Upper lobe of left lung (tissue), 6 donors: ENCODE measurements around the gene RNF146. TPM values are rescaled to one million over a fixed set of nuclear protein-coding genes. Genes with fewer than 3 reads are reported as not detected.
A peak's percentile ranks its signal among the peaks of the same experiment; 100 is the strongest.
"Not testable (repeated sequence)": the region's sequence is repeated elsewhere in the genome, so short reads cannot be mapped to it uniquely, and the experiment has no call there.

Experiments
- ATAC-seq, 2 donors: fragments of 200-7000 bp; cut with Tn5 transposase; one replicate each; pipeline ENCODE4 v1.9.1; 2022; ENCODE audit warnings: mild to moderate bottlenecking in 2 of 2, moderate library complexity in 2 of 2; ENCODE audit not compliant: low FRiP score in 2 of 2
- DNase-seq, 2 donors: peaks; one replicate each; pipeline ENCODE4 v3.0.0-alpha.2; 2019 to 2020
- H3K27ac ChIP-seq, 4 donors: fragments of 200-600 bp; sonication (generic); one replicate each; pipeline ENCODE4 v1.5.1; 2016 to 2019
- H3K27me3 ChIP-seq, 4 donors: fragments of 200-600 bp; sonication (generic); one replicate each; pipeline ENCODE4 v1.5.1; 2017 to 2019
- H3K36me3 ChIP-seq, 4 donors: fragments of 200-600 bp; sonication (generic); one replicate each; pipeline ENCODE4 v1.5.1; 2016 to 2019
- H3K4me1 ChIP-seq, 4 donors: fragments of 200-600 bp; sonication (generic); one replicate each; pipeline ENCODE4 v1.5.1; 2018 to 2019
- H3K4me3 ChIP-seq, 4 donors: fragments of 200-600 bp; sonication (generic); one replicate each; pipeline ENCODE4 v1.5.1; 2017 to 2019; ENCODE audit warnings: mild to moderate bottlenecking in 2 of 4, moderate library complexity in 1 of 4
- H3K9me3 ChIP-seq, 4 donors: fragments of 200-600 bp; sonication (generic); one replicate each; pipeline ENCODE4 v1.5.1; 2018 to 2019
- CTCF ChIP-seq, 6 experiments: fragments of 450-650 bp in 4 of 6; fragments of 200-600 bp in 2 of 6; sonication (generic) in 2 of 6; IDR thresholded peaks; one replicate each; pipeline ENCODE4 v1.5.1; 2016 to 2019; ENCODE audit warnings: antibody characterized with exemption in 6 of 6
- EP300 ChIP-seq, 4 donors: sonication (generic); formaldehyde crosslinking; IDR thresholded peaks; one replicate each; pipeline ENCODE4 v1.5.1; 2017; ENCODE audit warnings: antibody characterized with exemption in 4 of 4, control low read depth in 2 of 4
- POLR2A ChIP-seq, 4 donors: fragments of 450-650 bp; IDR thresholded peaks; one replicate each; pipeline ENCODE4 v1.5.1; 2016 to 2017; ENCODE audit warnings: antibody characterized with exemption in 4 of 4, mild to moderate bottlenecking in 2 of 4
- POLR2AphosphoS5 ChIP-seq, 2 donors: sonication (generic); formaldehyde crosslinking; IDR thresholded peaks; one replicate each; pipeline ENCODE4 v1.5.1; 2017; ENCODE audit warnings: antibody characterized with exemption in 2 of 2
- WGBS, 2 donors: methylation state at CpG; one replicate each; pipeline ENCODE4 v1.1.5; 2017 to 2018; 5-methylcytosine and 5-hydroxymethylcytosine counted together
- total RNA-seq, 6 donors: library from RNA; depleted of rRNA in 4 of 6; stranded (reverse); fragments of >200 nt in 4 of 6; gene quantifications; one replicate each; pipeline versions ENCODE4 v1.1.0 to v1.2.1, GENCODE V29; 2016 to 2021
- donor health status: DM: no; HTN: no; CAD: no; lungs with moderate emphysema.
- donor health status: DM: no; HTN: yes; CAD: no; lungs with severe emphysema.

Gene RNF146
- 100 to 1,000 TPM in 1 of 6 donors, 10 to 100 TPM in 5; 28.1 to 106 (median 53.0) TPM for total RNA-seq

DNA sequence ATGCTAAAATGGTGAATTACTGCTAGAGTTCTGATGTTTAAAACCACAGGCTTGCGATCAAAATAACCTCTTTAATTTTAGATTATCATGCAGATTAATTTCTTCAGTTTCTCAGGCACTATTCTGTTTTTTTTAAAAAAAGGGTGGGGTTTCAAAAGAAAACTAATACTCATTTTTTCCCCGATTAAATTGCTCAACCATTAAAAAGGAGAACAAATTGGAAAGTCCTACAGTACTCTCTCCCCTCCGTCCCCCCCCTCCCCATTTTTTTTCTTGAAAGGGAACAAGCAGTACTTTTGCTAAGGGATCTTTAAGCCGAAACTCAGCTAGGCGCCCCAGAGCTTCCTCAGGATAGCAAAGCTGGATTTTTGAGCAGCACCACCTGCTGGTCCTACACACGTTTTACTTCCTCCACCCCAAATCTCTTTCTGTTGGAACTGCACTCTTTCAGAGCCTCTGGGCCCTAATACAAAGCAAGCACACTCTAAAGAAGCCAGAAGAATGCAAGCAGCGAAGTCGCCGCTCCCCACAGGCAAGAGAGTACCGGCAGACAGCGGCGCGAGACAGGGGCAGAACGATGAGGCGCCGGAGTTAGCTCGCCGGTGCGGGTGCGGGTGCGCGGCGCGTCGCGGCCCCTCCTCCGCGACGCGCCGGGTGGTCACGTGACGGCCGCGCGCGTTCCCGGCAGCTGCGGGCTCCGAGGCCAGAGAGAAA, at the start of gene RNF146:
TSS of gene RNF146 (plus strand) at position 687 of the 714 bp plus-strand sequence. CDS start 13,475 bp downstream, outside the sequence.
- Histone ChIP-seq H3K27ac (peak within 1 kb of the TSS; percentile 99 to 100 (median 100)), H3K36me3 (no peaks in the 10 kb centered on the region), H3K4me3 (peak within 1 kb of the TSS; percentile 78 to 92 (median 84)), H3K9me3 (no peaks in the 10 kb centered on the region), H3K27me3 (no peaks in the 10 kb centered on the region), H3K4me1 (peaks cover 23 to 34% (median 29%) of the 10 kb centered on the region in 4 donors)
- WGBS, 2 donors, result 0 to 1% methylated on average over 9 to 40 of the region's 40 CpGs
- peak; percentile 86 to 97 for DNase-seq
- peak; percentile 93 to 97 for ATAC-seq
- TF ChIP-seq POLR2AphosphoS5 (IDR thresholded peaks at IDR 0.05) (no peak), EP300 (IDR thresholded peaks at IDR 0.05) (no peak), CTCF (IDR thresholded peaks at IDR 0.05) (peak; percentile 63 to 89 (median 81)), POLR2A (IDR thresholded peaks at IDR 0.05) (no peak)

- no peaks in the 10 kb centered on the region for H3K27me3 ChIP-seq
- no peak for ATAC-seq
Measured at GRCh38 chr6:127219869-127220268, 46.8 kb upstream of the RNF146 start.

DNA sequence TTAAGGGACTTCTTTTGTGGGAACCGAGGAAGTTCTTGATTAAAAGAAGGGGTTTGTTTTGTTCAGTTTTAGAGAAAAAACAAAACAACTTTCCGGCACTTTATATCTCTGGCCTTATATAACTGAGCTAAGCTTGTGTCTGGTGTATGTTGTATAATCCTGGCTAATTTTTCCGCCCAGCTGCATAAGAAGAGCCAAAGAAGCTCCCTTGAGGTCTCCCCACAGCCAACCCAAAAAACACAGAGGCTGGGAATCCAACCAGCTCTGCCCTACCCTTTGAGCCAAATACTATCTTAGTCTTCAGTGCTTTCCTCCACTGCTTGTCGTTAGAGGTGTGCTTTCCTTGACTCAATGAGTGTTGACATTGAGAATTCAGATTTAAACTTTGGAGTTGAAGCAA, 45.5 kb upstream of the RNF146 start:
- no peak overlapping the region for H3K4me3 ChIP-seq
- ATAC-seq (peak in 1 of 2 donors; percentile 79), DNase-seq (no peak)
- TF ChIP-seq CTCF (IDR thresholded peaks at IDR 0.05) (no peak), POLR2A (IDR thresholded peaks at IDR 0.05) (no peak), POLR2AphosphoS5 (IDR thresholded peaks at IDR 0.05) (no peak)
- no peaks in the 10 kb centered on the region for H3K4me1 ChIP-seq
- no peaks in the 10 kb centered on the region for H3K27me3 ChIP-seq
- H3K27ac ChIP-seq, result no peak overlapping the region
- no peaks in the 10 kb centered on the region for H3K9me3 ChIP-seq
- WGBS, 2 donors, result 79 to 80% methylated on average over 4 of the region's 4 CpGs
- no peaks in the 10 kb centered on the region for H3K36me3 ChIP-seq

More at GRCh38 chr6:127219869-127220268, 46.8 kb upstream of the RNF146 start:
- TF ChIP-seq EP300 (IDR thresholded peaks at IDR 0.05) (no peak), POLR2A (IDR thresholded peaks at IDR 0.05) (no peak), POLR2AphosphoS5 (IDR thresholded peaks at IDR 0.05) (no peak), CTCF (IDR thresholded peaks at IDR 0.05) (no peak)
- H3K36me3 ChIP-seq, result no peaks in the 10 kb centered on the region
- H3K4me3 ChIP-seq, result no peak overlapping the region
- DNase-seq, result no peak
- no peaks in the 10 kb centered on the region for H3K4me1 ChIP-seq
- no peaks in the 10 kb centered on the region for H3K9me3 ChIP-seq
- WGBS, 2 donors, result 89 to 92% methylated on average over 1 of the region's 1 CpG
- no peak overlapping the region for H3K27ac ChIP-seq

DNA sequence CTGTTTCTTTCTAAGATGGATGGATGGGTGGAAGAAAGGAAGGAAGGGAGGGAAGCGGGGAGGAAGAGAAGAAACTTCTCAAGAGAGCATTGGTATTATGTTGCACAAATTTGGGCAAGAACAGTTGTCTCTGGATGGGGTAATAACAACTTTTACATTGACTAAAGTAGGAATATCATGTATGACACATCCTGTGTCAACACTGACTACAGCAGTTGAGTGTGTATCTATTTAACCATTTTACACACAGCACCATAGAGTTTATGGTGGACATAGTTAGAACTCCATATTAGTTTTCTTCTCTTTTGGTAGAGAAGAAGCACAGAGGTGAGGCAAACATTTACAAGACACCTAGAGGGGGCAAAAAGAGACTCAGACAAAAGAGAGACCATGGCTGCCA, 44.2 kb upstream of the RNF146 start:
- 21 to 24% methylated on average over 1 of the region's 1 CpG for WGBS, 2 donors
- TF ChIP-seq POLR2AphosphoS5 (IDR thresholded peaks at IDR 0.05) (no peak), POLR2A (IDR thresholded peaks at IDR 0.05) (no peak), EP300 (IDR thresholded peaks at IDR 0.05) (no peak), CTCF (IDR thresholded peaks at IDR 0.05) (no peak)
- no peaks in the 10 kb centered on the region for H3K27me3 ChIP-seq
- H3K27ac ChIP-seq, result no peak overlapping the region
- no peaks in the 10 kb centered on the region for H3K9me3 ChIP-seq
- H3K4me3 ChIP-seq, result no peak overlapping the region
- ATAC-seq (no peak), DNase-seq (no peak)
- no peaks in the 10 kb centered on the region for H3K36me3 ChIP-seq
- H3K4me1 ChIP-seq, result no peaks in the 10 kb centered on the region

- TF ChIP-seq CTCF (IDR thresholded peaks at IDR 0.05) (no peak), EP300 (IDR thresholded peaks at IDR 0.05) (no peak), POLR2AphosphoS5 (IDR thresholded peaks at IDR 0.05) (no peak), POLR2A (IDR thresholded peaks at IDR 0.05) (no peak)
- Histone ChIP-seq H3K4me1 (no peaks in the 10 kb centered on the region), H3K27me3 (no peaks in the 10 kb centered on the region), H3K9me3 (no peaks in the 10 kb centered on the region), H3K27ac (no peak overlapping the region), H3K4me3 (no peak overlapping the region), H3K36me3 (no peaks in the 10 kb centered on the region)
- no peak for ATAC-seq
- WGBS, 2 donors, result 83% methylated on average over 1 of the region's 1 CpG
- no peak for DNase-seq
Measured at GRCh38 chr6:127225497-127225896, 41.2 kb upstream of the RNF146 start.

GRCh38 chr6:127233819-127234218, 32.8 kb upstream of the RNF146 start:
- not testable (repeated sequence) for H3K4me1 ChIP-seq, DNase-seq, H3K27me3 ChIP-seq, H3K4me3 ChIP-seq, H3K9me3 ChIP-seq, ATAC-seq, H3K36me3 ChIP-seq, H3K27ac ChIP-seq
- 56 to 65% methylated on average over 3 of the region's 3 CpGs for WGBS, 2 donors
